Cardiac muscle cell (in vitro differentiated cells and primary cell): Measurements from ENCODE around the gene FGD6. TPM values are rescaled to one million over a fixed set of nuclear protein-coding genes. Genes with fewer than 3 reads are reported as not detected.

ENCODE experiments used
- DNase-seq, 2 donors: peaks; one replicate each; pipeline versions ENCODE4 v3.0.0 to v3.0.0-alpha.2; 2010 to 2017; ENCODE audit warnings: low read depth in 1 of 2, low spot score in 1 of 2
- H3K27ac ChIP-seq: fragments of 200-600 bp; sonication (generic); 2 replicates; pipeline ENCODE4 v1.5.1; 2016
- H3K27me3 ChIP-seq: fragments of 200-600 bp; sonication (generic); 2 replicates; pipeline ENCODE4 v1.6.0; 2016; ENCODE audit warnings: control low read depth
- H3K36me3 ChIP-seq: fragments of 200-600 bp; sonication (generic); 2 replicates; pipeline ENCODE4 v1.5.1; 2016; ENCODE audit warnings: control low read depth
- H3K4me1 ChIP-seq: fragments of 200-600 bp; sonication (generic); 2 replicates; pipeline ENCODE4 v1.8.1; 2017; ENCODE audit warnings: low read depth, mild to moderate bottlenecking, mixed run types
- H3K4me3 ChIP-seq: fragments of 200-600 bp; sonication (generic); 2 replicates; pipeline ENCODE4 v1.5.1; 2016; ENCODE audit warnings: mild to moderate bottlenecking
- H3K9me3 ChIP-seq: fragments of 200-600 bp; sonication (generic); 2 replicates; pipeline ENCODE4 v1.5.1; 2017; ENCODE audit warnings: low read depth, mild to moderate bottlenecking, control low read depth
- CTCF ChIP-seq: IDR thresholded peaks from 2 replicates; pipeline ENCODE4 v1.5.1; 2012; ENCODE audit warnings: low read depth, mild to moderate bottlenecking, low read length
- polyA plus RNA-seq: library from polyadenylated mRNA; unstranded; fragments of >200 nt; fragmentation: Nextera tagmentation; extraction: Ambion mirVana; gene quantifications from 2 replicates; pipeline ENCODE4 v1.2.1, GENCODE V29; 2016
- total RNA-seq: library from RNA; depleted of rRNA; stranded (reverse); fragments of >200 nt; gene quantifications from 2 replicates; pipeline ENCODE4 v1.2.3, GENCODE V29; 2016

FGD6 gene
- total and polyA plus RNA-seq, 2 experiments from 2014 or later, result 10.7 to 19.4 TPM

DNA sequence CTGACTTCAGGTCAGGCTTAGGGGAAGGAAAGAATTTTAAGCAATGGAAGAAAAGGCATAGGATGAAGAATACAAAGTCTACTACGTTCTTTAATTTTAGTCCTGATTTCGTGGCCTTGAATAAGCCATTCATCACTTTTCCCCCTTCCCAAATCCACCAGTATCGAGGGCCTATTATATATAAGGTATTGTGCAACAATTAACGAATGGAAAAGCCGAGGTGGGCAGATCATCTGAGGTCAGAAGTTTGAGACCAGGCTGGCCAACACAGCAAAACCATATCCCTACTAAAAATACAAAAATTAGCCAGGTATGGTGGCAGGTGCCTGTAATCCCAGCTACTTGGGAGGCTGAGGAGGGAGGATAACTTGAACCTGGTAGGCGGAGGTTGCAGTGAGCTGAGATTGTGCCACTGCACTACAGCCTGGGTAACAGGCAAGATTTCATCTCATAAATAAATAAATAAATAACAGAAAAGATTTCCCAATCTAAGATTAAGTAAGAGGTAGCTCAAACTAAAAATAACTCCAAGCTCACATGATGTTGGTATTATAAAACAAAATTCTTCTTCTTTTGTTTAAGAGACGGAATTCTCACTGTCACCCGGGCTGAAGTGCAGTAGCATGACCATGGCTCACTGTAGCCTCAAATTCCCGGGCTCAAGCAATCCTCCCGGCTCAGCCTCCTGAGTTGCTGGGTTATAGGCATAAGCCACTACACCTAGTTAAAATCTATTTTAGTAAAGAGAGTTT is 85.5 kb downstream of the FGD6 start:
- H3K36me3 ChIP-seq, result peaks cover 22% of the 10 kb centered on the region
- H3K27me3 ChIP-seq, result no peaks in the 10 kb centered on the region
- peak in 1 of 2 donors; percentile 21 for DNase-seq
- no peaks in the 10 kb centered on the region for H3K4me1 ChIP-seq
- no peak overlapping the region for H3K4me3 ChIP-seq
- TF ChIP-seq CTCF, result no peak
- H3K9me3 ChIP-seq, result no peaks in the 10 kb centered on the region
- H3K27ac ChIP-seq, result no peak overlapping the region

DNA sequence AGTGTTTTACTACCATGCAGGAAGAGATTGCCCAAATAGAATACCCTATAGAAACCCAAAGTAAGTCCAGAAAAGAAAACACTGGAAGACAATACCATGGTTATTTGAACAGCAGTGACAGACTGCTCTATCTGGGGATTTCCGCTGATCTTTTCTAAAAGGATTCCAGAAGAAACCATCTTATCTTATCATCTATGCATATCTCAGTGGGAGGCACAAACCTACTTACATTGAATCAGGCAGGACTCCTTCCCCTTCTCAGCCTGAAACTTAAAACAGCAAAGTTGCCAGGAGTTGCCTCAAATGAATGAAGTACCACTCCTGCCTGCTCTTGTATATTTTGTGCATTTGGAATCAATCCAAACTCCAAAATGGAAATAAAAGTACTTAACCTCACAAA is 87.2 kb downstream of the FGD6 start:
- H3K9me3 ChIP-seq, result no peaks in the 10 kb centered on the region
- no peaks in the 10 kb centered on the region for H3K4me1 ChIP-seq
- no peak overlapping the region for H3K4me3 ChIP-seq
- no peaks in the 10 kb centered on the region for H3K27me3 ChIP-seq
- no peak for TF ChIP-seq CTCF
- peaks cover 11% of the 10 kb centered on the region for H3K36me3 ChIP-seq
- H3K27ac ChIP-seq, result peak overlapping the region; percentile 55
- peak in 1 of 2 donors; percentile 26 for DNase-seq

- no peak overlapping the region for H3K4me3 ChIP-seq
- no peak for DNase-seq
- no peak overlapping the region for H3K27ac ChIP-seq
- H3K27me3 ChIP-seq, result no peaks in the 10 kb centered on the region
- H3K9me3 ChIP-seq, result no peaks in the 10 kb centered on the region
- H3K36me3 ChIP-seq, result peaks cover 4% of the 10 kb centered on the region
- no peaks in the 10 kb centered on the region for H3K4me1 ChIP-seq
- no peak for TF ChIP-seq CTCF
Measured at GRCh38 chr12:95129115-95129514, 88.2 kb downstream of the FGD6 start.

DNA sequence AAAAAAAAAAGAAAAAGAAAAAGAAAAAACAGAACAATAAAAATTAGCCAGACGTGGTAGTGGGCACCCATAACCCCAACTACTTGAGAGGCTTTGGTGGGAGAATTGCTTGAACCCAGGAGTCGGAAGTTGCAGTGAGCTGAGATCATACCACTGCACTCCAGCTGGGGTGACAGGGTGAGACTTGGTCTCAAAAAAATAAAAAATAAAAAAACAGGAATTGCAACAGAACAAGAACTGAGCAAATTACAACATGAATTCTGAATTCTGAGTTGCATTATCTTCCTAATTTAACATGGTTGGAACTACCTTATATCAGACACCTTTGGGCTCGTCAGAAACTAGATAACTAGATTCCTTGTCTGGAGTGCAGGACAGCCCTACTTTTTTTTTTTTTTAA is 90.5 kb downstream of the FGD6 start:
- DNase-seq, result no peak
- no peaks in the 10 kb centered on the region for H3K9me3 ChIP-seq
- H3K4me3 ChIP-seq, result no peak overlapping the region
- H3K27me3 ChIP-seq, result no peaks in the 10 kb centered on the region
- no peaks in the 10 kb centered on the region for H3K4me1 ChIP-seq
- H3K27ac ChIP-seq, result no peak overlapping the region
- no peaks in the 10 kb centered on the region for H3K36me3 ChIP-seq
- no peak for TF ChIP-seq CTCF

DNA sequence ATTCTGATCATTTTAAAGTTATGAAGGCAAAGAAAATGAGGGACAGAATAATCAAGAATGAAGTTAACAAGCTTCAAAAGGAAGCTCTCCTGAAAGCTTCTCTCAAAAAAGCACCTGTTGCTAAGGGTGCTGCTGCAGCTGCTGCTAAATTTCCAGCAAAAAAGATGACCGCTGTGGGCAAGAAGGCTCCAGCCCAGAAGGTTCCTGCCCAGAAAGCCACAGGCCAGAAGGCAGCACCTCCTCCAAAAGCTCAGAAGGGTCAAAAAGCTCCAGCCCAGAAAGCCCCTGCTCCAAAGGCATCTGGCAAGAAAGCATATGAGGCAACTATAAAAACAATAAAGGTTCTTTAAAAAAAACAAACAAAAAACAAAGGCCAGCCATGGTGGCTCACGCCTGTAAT is 91.2 kb downstream of the FGD6 start:
- Histone ChIP-seq H3K4me3 (no peak overlapping the region), H3K9me3 (no peaks in the 10 kb centered on the region), H3K27me3 (no peaks in the 10 kb centered on the region), H3K27ac (no peak overlapping the region), H3K4me1 (no peaks in the 10 kb centered on the region), H3K36me3 (no peaks in the 10 kb centered on the region)
- no peak for DNase-seq
- no peak for TF ChIP-seq CTCF
